Thoracic aorta (tissue), 2 donors: ENCODE measurements around the gene CD247. TPM values are rescaled to one million over a fixed set of nuclear protein-coding genes. Genes with fewer than 3 reads are reported as not detected.

Experiments used
- ATAC-seq: fragments of 150-250 bp; one replicate; pipeline ENCODE4 v1.8.0; 2017; ENCODE audit warnings: low read depth; ENCODE audit not compliant: insufficient number of reproducible peaks, low FRiP score
- DNase-seq: peaks from one replicate; pipeline ENCODE4 v3.0.0-alpha.2; 2020; ENCODE audit warnings: low spot score
- H3K27ac ChIP-seq, 2 donors: fragments of 200-600 bp; sonication (generic); 1 replicate in 1 of 2; 2 replicates in 1 of 2; pipeline ENCODE4 v1.5.1; 2016; ENCODE audit warnings: mild to moderate bottlenecking in 2 of 2, moderate library complexity in 2 of 2
- H3K27me3 ChIP-seq: fragments of 200-600 bp; sonication (generic); replicated peaks from 2 replicates; pipeline ENCODE4 v1.6.0; 2016; ENCODE audit warnings: mild to moderate bottlenecking; ENCODE audit not compliant: insufficient read depth
- H3K36me3 ChIP-seq: fragments of 200-600 bp; sonication (generic); one replicate; pipeline ENCODE4 v1.5.1; 2016
- H3K4me1 ChIP-seq, 2 donors: fragments of 200-600 bp; sonication (generic); 1 replicate in 1 of 2; 2 replicates in 1 of 2; pipeline versions ENCODE4 v1.5.1 to v1.6.0; 2016; ENCODE audit warnings: low read depth in 2 of 2, mild to moderate bottlenecking in 1 of 2; ENCODE audit not compliant: control insufficient read depth in 1 of 2
- H3K4me3 ChIP-seq: fragments of 200-600 bp; sonication (generic); 2 replicates; pipeline ENCODE4 v1.5.1; 2016; ENCODE audit warnings: mild to moderate bottlenecking
- H3K9me3 ChIP-seq: fragments of 200-600 bp; sonication (generic); 2 replicates; pipeline ENCODE4 v1.5.1; 2016
- CTCF ChIP-seq: fragments of 200-600 bp; sonication (generic); IDR thresholded peaks from one replicate; pipeline ENCODE4 v1.5.1; 2019; ENCODE audit warnings: antibody characterized with exemption
- total RNA-seq, 2 donors: library from RNA; depleted of rRNA; stranded (reverse); fragments of >200 nt; gene quantifications; one replicate each; pipeline versions ENCODE4 v1.1.0 to v1.2.3, GENCODE V29; 2016

Gene CD247
- total RNA-seq, 2 donors from 2014 or later = 1.6 to 8.5 TPM

GRCh38 chr1:167447521-167448136 lies 70.7 kb downstream of the CD247 start:
- Histone ChIP-seq H3K27me3 (no peaks in the 10 kb centered on the region), H3K36me3 (no peaks in the 10 kb centered on the region), H3K4me3 (peak overlapping the region; percentile 35), H3K9me3 (no peaks in the 10 kb centered on the region), H3K27ac (no peak overlapping the region), H3K4me1 (no peaks in the 10 kb centered on the region)
- ATAC-seq (no peak), DNase-seq (no peak)
- TF ChIP-seq CTCF = no peak

- ATAC-seq (no peak), DNase-seq (no peak)
- Histone ChIP-seq H3K27ac (no peak overlapping the region), H3K27me3 (no peaks in the 10 kb centered on the region), H3K4me3 (no peak overlapping the region), H3K4me1 (no peaks in the 10 kb centered on the region), H3K9me3 (no peaks in the 10 kb centered on the region), H3K36me3 (no peaks in the 10 kb centered on the region)
- TF ChIP-seq CTCF = no peak
Observed at GRCh38 chr1:167446966-167447365, 71.4 kb downstream of the CD247 start.

- H3K27ac ChIP-seq = no peak overlapping the region
- no peaks in the 10 kb centered on the region for H3K9me3 ChIP-seq
- H3K27me3 ChIP-seq = no peaks in the 10 kb centered on the region
- H3K36me3 ChIP-seq = no peaks in the 10 kb centered on the region
- TF ChIP-seq CTCF = no peak
- DNase-seq (no peak), ATAC-seq (no peak)
- no peak overlapping the region for H3K4me3 ChIP-seq
- peaks cover 0 to 11% of the 10 kb centered on the region in 2 donors for H3K4me1 ChIP-seq
Observed at GRCh38 chr1:167443757-167444156, 74.6 kb downstream of the CD247 start.

GRCh38 chr1:167442854-167443565 lies 75.3 kb downstream of the CD247 start:
- no peak overlapping the region for H3K4me3 ChIP-seq
- ATAC-seq (no peak), DNase-seq (no peak)

More at GRCh38 chr1:167442854-167443565, 75.3 kb downstream of the CD247 start:
- no peak for TF ChIP-seq CTCF
- no peaks in the 10 kb centered on the region for H3K36me3 ChIP-seq
- no peak overlapping the region for H3K27ac ChIP-seq
- peaks cover 0 to 11% of the 10 kb centered on the region in 2 donors for H3K4me1 ChIP-seq
- H3K9me3 ChIP-seq = no peaks in the 10 kb centered on the region
- no peaks in the 10 kb centered on the region for H3K27me3 ChIP-seq
